ENCODE measurements around the gene DCUN1D2.

Gene DCUN1D2

DNA sequence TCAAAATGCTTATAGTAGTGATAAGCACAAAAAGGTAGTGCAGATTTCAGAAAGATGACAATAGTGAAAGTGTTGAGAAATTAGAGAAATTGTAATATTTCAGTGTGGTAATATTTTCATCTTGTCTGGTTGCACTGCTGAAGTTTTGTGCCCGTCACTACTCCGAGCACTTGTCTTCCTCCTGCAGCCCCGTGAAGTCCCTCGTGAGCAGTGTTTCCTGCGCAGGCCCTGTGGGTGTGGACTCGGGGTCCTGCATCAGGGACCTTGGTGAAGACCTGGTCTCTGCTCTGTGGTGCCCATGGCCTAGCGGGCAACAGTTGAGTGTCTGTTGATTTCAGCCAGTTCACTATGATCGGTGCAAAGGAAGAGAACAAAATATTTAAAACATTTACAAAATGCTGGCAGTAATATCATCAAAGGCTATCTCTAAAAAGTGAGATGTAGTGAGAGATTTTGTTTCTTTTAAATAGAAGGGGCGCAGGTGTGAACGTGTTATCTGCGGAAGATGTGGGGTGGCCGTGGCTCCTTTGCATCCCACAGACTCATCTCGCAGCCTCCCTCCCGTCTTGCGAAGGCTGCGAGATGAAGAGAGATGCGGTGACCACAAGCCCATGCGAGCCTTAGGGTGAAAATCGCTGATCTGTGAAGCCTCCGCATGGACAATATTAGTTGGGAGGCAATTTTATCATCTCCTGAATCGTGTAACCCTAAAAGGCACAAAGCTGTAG is 27.7 kb upstream of the DCUN1D2 start:
- no peak for DNase-seq

DNA sequence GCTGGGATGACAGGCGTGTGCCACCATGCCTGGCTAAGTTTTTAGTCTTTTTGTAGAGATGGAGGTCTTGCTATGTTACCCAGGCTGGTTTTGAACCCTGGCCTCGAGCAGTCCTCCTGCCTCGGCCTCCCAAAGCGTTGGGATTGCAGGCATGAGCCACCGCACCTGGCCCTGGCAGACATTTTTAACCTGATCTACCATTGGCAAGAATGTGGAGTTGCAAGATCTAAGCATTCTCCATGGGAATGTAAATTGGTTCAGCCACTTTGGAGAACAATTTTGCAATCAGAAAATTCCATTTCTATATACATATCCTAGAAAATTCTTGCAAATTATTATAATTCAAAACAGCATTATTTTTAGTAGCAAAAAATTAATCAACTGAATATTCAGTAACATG is 24.3 kb upstream of the DCUN1D2 start:
- DNase-seq, result no peak

DNA sequence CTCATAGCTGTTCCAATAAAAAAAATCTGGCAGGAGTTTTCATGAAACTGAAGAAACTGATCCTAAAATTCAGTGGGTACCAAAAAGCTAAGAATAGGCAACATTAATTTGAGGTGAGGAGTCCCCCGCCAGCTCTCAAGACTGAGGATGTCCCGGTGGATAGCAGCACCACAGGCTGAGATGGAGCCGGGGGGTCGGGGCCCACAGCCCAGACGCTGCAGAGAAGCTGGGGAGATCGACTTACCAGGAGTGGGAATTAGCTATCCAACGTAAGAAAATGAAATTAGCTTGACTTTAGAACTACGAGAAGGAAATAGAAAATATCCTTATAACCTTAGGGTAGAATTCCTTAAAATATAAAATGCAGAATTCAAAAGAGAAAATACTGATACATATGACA is 23.2 kb upstream of the DCUN1D2 start:
- no peak for DNase-seq

DNA sequence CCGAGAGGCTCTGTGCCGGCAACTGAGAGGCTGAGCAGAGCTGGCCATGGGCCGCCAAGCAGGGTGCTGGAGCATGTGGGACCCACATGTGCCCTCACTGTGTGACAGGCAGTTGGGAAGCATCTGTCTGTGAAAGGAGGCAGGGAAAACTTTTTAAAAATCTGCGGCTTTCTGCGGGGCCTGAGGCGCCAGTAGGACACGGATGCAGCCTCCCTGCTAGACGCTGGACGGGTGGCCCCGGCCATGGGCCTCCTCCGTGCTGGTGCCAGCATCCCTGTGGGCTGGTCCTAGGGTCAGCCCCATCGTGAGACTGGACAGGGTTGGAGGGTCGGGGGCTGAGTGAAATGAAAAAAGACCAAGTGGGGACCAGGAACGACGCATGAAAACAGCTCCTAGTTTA is 20.9 kb upstream of the DCUN1D2 start:
- no peak for DNase-seq

DNA sequence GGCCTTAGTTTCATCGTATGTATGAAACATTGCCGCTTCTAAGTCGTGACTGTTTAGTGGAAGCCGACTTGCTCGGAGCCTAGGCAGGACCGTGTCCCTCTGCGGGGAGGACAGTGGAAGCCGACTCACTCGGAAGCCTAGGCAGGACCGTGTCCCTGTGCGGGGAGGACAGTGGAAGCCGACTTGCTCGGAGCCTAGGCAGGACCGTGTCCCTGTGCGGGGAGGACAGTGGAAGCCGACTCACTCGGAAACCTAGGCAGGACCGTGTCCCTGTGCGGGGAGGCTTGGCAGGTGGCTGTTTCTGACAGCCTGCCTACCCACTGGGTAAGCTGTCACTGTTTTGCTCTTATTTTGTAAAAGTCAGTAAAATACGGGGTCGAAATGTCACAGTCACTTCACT is 20.4 kb upstream of the DCUN1D2 start:
- no peak for DNase-seq

DNA sequence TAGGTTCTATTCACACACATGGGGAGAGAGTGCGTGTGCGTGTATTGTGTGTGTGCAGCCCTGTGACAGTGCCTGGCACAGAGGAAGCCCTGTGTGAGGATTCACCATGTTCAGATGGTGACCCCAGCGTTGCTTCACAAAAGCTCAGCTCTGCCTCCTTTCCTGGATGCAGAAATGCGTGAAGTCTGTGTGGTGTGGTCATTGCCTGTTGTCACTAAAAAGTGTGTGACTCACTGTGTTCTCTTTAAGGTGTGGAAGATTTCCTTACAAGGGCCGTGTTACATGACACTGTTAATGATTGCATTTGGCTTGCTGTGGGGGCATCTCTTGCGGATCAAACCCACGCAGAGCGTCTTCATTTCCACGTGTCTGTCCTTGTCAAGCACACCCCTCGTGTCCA is 19.5 kb upstream of the DCUN1D2 start:
- DNase-seq, result no peak

DNA sequence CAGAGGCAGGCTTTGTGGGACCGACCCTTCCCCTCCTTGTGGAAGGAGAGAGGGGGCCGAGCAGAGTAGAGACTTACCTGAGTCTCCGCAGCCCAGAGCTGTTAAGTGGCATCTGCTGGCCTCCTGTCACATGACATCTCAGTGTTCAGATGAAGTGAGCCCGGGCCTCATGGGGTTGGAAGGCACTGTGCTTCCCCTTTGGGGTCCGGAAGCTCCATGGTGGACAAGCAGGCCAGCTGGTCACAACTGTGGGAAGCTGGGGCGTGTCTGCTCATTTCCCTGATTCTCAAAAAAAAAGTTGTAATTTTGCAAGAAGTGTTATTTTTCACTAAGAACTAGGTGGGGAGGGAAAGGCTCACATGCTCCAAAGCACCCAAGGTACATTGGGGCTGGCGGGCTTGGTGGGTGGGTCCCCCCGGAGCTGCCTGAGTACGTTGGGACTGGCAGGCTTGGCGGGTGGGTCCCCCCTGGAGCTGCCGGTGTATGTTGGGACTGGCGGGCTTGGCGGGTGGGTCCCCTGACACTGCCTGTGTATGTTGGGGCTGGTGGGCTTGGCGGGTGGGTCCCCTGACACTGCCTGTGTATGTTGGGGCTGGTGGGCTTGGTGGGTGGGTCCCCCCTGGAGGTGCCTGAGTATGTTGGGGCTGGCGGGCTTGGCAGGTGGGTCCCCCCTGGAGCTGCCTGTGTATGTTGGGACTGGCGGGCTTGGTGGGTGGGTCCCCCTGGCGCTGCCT is 18.2 kb upstream of the DCUN1D2 start:
- no peak for DNase-seq

DNA sequence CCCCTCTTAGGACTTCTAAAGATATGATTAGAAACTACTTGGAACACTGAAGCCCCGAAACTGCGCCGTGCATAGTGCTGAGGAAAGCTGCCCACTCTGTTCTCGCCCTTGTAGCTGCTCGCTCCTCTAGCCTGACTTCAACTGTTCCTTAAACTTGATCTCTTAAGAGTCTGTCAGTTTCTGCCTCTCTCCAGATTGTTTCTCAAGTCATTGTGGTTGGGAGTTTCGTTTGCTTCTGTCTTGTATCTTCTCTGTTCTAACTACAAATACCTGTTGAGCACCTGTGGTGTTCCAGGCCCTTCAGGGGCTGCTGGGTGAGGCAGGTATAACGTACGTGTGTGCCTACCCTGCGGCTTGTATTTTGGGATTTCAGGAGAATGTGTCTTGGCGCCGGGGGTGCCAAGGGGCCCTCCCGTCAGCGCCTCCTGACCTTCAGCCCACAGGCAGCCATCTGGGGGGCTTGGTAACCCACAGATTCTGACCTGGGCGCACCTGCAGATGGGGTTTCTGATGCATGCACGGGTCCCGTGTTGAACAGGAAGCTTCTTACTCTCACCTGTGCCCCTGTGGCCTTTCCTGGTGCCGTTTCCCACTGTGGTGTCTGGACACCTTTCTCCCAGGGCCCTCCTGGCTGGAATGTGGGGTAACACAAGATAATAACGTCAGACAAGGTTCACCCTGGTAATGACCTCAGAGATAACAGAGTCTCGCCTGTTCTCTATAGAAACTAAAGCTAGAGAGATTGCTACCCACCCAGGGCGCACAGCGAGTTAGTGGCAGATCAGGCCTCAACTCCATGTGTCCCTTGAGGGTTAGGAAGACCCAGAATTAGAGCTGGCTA is 17.2 kb upstream of the DCUN1D2 start:
- DNase-seq, result no peak

DNA sequence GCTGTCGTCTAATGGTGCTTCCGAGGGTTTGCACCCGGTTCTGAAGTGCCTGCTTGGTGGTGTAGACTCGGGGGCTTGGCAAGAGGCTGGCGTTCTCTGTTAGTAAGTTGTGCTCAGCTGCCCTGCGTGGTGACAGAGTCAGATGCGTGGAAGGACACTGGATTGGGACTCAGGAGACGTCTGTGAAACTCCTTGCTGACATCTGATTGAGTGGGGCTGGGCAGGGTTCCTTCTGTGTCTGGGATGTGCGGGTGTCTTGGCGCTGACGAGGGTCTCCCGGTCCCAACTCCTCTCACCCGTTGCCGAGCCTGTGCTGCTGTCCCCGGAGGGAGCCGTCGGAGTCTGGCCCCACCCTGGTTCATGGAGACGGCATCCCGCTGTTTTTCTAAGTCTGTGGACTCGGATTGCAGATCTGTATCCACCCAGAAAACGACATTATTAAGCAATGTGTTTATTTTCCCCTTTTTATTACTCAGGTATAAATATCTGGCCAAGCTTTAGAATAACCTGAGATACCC is 16.4 kb upstream of the DCUN1D2 start:
- no peak for DNase-seq

DNA sequence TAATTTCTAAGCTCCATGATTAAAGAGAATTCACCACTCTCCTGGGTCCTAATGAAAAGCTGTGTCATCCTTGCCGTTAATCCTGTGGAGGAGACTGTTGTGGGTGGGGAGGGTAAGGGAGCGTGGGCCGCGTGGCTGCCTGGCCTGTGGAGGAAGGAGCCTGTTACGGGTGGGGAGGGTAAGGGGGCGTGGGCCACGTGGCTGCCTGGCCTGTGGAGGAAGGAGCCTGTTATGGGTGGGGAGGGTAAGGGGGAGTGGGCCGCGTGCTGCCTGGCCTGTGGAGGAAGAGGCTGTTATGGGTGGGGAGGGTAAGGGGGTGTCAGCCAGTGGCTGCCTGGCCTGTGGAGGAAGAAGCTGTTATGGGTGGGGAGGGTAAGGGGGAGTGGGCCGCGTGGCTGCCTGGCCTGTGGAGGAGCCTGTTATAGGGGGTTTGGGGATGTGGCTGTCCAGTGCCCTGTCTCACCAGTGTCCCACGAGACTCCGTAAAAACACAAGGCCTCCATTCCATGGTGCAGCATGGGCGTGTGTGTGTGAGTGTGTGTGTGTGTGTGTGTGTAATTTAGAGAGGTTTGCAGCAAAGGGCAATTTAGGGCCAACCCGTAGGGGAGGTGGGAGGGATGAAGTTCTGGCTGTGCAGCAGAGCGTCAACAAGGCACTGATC is 15.6 kb upstream of the DCUN1D2 start:
- no peak for DNase-seq

DNA sequence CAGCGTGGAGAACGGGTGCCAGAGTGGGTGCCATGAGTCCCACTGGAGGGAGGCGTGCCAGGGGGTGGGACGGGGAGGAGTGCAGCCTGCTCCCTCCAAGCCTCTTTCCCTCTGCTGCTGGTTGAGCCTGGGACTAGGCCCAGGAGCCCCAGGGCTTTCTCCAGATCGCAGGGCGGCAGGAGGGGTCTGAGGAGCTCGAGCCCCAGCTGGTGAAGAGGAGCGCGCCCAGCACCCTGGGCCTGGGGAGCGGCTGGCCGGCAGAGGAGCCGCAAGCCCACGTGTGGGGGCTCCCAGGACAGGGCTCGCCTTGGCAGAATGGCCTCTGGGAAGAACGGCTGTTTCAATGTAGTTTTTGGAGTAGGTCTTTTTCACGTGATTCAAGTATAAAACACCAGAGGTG is 12.2 kb upstream of the DCUN1D2 start:
- DNase-seq, result no peak

DNA sequence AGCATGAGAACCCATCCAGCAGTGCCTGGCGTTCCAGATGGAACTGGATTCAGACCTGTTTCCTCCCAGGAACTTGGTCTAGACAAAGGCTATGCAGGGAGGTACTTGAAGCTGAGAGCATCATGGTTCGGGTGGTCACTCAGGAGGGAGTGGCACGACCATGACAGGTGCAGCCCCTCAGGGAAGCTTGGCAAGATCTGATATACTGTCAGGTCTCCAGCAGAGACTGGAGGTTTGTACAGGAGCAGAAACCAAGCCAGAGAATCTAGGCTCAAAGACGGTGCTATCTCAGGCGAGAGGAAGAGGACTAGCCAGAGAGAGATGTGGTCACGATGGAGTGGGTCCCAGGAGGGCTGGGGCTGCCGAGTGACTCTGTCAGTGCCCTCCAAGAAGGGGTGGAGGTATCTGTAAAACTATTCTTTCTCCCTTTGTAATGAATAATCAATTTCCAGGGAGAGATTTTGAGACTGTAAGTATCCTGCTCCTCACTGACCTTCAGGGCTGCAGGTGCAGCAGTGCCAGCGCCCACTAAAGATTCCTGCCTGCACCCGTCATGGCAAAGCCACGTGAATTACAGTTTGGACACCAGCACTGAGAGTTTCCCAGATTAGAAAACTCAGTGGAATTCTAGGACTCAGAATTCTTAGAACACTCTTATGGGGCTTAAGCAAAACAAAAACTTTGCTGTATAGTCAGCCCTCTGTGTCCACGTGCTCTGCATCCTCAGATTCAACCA is 10.2 kb upstream of the DCUN1D2 start:
- no peak for DNase-seq

DNA sequence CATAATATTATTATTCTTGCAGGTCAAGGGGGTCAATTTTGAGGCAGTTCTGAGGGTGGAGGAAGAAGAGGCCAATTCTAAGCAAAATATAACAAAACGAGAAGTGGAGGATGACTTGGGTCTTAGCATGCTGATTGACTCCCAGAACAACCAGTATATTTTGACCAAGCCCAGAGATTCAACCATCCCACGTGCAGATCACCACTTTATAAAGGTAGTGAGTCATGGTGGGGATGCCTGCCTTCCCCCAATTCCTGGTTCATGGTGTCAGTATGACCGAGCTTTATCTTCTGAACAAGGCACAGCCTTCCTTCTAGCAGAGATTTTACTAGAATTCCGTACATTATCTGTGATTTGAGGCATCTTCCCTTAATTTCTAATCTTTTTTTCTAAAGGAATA is 9.4 kb upstream of the DCUN1D2 start:
- no peak for DNase-seq

DNA sequence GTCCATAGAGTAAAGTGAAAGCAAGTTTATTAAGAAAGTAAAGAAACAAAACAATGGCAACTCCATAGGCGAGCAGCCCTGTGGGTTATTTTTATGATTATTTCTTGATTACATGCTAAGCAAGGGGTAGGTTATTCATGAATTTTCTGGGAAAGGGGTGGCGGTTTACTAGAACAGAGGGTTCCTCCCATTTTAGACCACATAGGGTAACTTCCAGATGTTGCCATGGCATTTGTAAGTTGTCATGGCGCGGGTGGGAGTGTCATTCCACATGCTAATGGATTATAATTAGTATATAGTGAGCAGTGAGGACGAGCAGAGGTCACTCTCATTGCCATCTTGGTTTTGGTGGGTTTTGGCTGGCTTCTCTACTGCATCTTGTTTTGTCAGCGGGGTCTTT is 8.4 kb upstream of the DCUN1D2 start:
- no peak for DNase-seq

DNA sequence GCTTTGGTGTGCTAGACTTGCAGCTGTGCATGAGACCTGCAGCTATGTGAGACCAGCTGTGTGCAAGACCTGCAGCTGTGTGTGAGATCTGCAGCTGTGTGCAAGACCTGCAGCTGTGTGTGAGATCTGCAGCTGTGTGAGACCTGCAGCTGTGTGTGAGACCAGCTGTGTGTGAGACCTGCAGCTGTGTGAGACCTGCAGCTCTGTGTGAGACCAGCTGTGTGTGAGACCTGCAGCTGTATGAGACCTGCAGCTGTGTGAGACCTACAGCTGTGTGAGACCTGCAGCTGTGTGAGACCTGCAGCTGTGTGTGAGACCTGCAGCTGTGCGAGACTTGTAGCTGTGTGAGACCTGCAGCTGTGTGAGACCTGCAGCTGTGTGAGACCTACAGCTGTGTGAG is 6.7 kb upstream of the DCUN1D2 start:
- DNase-seq, result no peak

DNA sequence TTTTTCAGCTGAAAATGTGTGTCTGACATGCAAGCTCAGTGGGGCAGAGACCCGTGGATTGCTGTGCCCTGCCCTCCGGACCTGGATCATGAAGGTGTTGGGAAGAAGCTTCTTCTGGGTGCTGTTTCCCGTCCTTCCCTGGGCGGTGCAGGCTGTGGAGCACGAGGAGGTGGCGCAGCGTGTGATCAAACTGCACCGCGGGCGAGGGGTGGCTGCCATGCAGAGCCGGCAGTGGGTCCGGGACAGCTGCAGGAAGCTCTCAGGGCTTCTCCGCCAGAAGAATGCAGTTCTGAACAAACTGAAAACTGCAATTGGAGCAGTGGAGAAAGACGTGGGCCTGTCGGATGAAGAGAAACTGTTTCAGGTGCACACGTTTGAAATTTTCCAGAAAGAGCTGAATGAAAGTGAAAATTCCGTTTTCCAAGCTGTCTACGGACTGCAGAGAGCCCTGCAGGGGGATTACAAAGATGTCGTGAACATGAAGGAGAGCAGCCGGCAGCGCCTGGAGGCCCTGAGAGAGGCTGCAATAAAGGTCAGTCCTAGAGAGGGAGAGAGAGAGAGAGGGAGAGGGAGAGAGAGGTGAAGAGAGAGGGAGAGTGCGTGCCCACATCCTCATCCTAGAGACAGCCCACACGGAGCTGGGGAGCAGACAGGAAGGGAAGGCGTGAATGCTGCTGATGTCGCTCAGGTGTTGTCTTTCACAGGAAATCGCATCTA is 5.1 kb upstream of the DCUN1D2 start:
- DNase-seq, result no peak

DNA sequence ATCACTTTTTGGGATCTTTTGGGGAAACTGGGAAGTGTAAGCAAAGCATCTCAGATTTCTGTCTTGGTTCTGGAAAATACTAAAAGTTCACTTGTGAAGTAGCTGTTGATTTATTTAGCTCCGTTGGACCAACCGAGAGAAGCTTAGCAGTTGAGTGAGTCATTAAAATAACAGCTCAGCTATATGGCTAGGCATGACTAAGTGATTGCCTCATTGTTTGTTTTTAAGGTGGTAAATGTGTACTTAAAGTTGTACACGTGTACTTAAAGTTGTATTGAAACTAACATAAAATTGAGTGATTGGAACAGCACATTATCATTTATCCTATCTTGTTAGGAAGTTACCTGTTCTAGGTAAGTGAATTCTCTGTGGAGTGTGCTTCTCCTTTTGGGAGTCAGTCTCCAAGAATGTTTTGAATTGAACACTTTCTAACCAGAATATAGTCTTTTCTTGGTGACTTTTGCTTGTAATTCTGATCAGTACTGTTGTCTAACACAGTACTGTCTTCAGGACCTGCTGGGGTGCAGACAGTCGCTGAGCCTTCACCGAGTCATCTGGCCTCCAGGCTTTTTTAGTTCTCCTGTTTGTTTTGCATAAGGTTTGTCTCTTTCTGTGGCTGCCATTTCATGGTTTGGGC is 2.9 kb upstream of the DCUN1D2 start:
- no peak for DNase-seq

DNA sequence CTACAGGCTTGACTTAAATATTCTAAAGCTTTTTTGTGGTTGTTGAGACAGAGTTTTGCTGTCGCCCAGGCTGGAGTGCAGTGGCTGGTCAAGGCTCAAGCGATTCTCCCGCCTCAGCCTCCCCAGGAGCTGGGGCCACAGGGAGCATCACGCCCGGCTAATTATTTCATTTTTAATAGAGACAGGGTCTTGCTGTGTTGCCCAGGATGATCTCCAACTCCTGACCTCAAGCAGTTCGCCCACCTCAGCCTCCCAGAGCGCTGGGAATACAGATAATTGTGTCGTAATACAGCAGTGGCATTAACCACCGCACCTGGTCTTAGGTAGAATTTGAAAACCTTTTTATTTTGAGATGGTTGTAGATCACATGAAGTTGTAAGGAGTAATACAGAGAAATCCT is 1.5 kb upstream of the DCUN1D2 start:
- DNase-seq, result no peak

DNA sequence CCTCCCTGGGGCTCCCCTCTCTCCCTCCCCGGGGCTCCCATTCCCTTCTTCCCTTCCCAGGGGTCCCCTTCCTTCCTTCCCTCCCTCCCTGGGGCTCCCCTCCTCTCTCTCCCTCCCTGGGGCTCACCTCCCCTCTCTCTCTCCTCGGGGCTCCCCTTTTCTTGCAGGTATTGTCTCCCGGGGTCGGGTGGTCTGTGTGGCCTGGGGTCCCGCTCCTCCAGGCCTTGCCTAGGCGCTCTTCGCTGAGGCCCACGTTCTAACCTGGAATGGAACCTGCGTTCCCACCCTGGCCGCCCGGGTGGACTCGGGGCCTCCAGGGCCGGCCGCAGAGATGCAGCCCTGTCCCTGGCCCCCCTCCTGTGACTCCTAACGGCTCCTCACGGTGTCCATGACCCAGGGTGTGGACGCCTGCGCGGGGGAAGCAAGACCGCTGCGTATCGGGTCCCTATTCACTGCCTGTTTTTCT is 940 bp upstream of the DCUN1D2 start:
- no peak for DNase-seq

DNA sequence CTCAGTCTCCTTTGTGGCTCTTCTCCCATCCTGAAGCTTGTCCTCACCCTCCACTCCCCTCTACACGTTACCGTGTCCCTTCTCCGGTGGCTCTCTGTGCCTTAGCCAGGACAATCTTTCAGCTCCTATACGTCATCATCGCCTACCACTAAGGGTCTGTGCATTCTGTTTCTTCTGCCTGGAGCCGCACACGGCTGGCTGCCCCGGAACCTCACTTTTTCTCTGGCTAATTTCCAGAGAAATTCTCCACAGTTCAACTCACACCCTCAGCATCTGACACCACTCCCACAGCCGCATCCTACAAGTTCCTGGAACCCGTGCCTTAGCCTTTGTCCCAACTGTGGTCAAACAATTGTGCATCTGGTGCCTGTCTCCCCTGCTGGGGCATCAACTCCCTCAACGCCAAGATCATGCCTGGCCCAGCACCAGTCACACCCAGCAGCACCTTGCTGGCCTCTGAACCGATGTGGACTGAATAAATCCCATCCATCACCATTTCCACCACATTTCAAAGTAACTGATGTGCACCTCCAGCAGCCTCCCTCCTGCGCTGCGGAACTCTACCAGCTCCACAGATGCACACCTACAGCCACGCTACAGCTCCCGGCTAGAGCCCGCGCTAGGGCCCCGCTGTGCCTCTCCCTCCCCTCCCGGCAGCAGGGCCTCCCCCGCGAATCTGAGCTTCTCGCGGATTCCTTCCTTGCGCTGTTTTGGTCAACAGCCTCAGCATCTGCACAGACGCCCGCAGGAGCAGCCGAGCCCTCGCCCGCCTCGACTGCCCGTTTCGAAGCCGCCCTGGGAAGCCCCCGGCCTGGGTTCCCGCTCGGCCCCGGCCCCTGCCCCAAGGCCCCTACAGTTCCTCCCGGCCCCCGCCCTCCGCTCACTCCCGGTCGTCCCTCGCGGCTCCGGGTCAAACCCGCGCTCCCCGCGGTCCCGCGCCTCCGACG is 689 bp downstream of the DCUN1D2 start:
- DNase-seq, result peak; percentile 43

Data from midbrain (tissue), 1 donor.